ENCODE measurements around the gene VAT1.
A peak's percentile ranks its signal among the peaks of the same experiment; 100 is the strongest.
"Not testable (repeated sequence)": the region's sequence is repeated elsewhere in the genome, so short reads cannot be mapped to it uniquely, and the experiment has no call there.

Gene VAT1

GRCh38 chr17:43006639-43007551 is 15.3 kb downstream of the VAT1 start, which contains the start of gene IFI35:
TSS of gene IFI35 (plus strand) at chr17:43006784. CDS start at chr17:43006948, 164 bp downstream.
- peak; percentile 83 for DNase-seq
- in situ Hi-C loops (cut with HindIII; ENCODE audit: low pct_ligation_motif_present, low sequenced_read_pairs) = no loop called here
- Histone ChIP-seq H3K4me3 (ENCODE audit: low read depth, low read length) (peak within 1 kb of the TSS; percentile 69), H3K36me3 (replicated peaks) (peaks cover 23% of the 10 kb centered on the region), H3K27ac (peak within 1 kb of the TSS; percentile 81), H3K27me3 (replicated peaks) (no peaks in the 10 kb centered on the region)
- TF ChIP-seq, protein P1, sequence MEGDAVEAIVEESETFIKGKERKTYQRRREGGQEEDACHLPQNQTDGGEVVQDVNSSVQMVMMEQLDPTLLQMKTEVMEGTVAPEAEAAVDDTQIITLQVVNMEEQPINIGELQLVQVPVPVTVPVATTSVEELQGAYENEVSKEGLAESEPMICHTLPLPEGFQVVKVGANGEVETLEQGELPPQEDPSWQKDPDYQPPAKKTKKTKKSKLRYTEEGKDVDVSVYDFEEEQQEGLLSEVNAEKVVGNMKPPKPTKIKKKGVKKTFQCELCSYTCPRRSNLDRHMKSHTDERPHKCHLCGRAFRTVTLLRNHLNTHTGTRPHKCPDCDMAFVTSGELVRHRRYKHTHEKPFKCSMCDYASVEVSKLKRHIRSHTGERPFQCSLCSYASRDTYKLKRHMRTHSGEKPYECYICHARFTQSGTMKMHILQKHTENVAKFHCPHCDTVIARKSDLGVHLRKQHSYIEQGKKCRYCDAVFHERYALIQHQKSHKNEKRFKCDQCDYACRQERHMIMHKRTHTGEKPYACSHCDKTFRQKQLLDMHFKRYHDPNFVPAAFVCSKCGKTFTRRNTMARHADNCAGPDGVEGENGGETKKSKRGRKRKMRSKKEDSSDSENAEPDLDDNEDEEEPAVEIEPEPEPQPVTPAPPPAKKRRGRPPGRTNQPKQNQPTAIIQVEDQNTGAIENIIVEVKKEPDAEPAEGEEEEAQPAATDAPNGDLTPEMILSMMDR (IDR thresholded peaks at IDR 0.05; ENCODE audit: low read depth, low read length, missing control alignments) = peak; percentile 44

DNA sequence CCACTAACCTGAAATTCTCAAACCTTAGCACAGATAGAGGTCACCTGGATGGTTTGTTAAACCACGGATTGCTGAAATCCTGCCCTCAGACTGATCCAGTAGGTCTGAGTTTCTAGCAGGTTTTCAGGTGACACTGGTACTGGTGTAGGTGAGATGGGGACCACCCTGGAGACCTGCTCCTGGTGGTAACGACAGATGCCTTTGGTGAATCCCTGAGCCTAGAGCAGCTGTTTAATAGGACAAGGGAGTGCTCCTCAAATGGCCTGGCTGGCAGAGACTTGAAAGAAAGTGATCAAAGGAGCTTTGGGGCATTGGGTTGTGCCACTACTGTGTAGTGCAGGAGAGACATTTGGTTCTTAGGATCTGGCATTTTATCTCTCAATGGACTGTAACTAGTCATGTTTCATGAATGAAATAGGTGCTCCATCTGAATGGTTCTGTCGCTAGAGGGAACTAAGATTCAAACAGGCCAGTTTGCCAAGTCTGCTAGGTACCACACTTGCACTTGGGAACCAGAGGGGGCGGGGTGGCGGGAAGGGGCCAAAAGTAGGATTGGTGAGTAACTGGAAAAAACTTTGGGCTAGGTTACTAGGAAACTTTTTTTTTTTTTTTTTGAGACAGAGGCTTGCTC is 18.5 kb downstream of the VAT1 start:
- in situ Hi-C loops (cut with HindIII; ENCODE audit: low pct_ligation_motif_present, low sequenced_read_pairs) = no loop called here
- Histone ChIP-seq H3K36me3 (replicated peaks) (peaks cover 47% of the 10 kb centered on the region), H3K4me3 (ENCODE audit: low read depth, low read length) (no peak overlapping the region), H3K27me3 (replicated peaks) (no peaks in the 10 kb centered on the region), H3K27ac (no peak overlapping the region)
- TF ChIP-seq, protein P1 (IDR thresholded peaks at IDR 0.05; ENCODE audit: low read depth, low read length, missing control alignments) = no peak
- DNase-seq = no peak

GRCh38 chr17:43000894-43001293 is 21.3 kb downstream of the VAT1 start:
- in situ Hi-C loops (cut with HindIII; ENCODE audit: low pct_ligation_motif_present, low sequenced_read_pairs); H3K27me3 ChIP-seq (replicated peaks); H3K27ac ChIP-seq; H3K4me3 ChIP-seq (ENCODE audit: low read depth, low read length); DNase-seq: not testable (repeated sequence)
- peaks cover 47% of the 10 kb centered on the region for H3K36me3 ChIP-seq (replicated peaks)

DNA sequence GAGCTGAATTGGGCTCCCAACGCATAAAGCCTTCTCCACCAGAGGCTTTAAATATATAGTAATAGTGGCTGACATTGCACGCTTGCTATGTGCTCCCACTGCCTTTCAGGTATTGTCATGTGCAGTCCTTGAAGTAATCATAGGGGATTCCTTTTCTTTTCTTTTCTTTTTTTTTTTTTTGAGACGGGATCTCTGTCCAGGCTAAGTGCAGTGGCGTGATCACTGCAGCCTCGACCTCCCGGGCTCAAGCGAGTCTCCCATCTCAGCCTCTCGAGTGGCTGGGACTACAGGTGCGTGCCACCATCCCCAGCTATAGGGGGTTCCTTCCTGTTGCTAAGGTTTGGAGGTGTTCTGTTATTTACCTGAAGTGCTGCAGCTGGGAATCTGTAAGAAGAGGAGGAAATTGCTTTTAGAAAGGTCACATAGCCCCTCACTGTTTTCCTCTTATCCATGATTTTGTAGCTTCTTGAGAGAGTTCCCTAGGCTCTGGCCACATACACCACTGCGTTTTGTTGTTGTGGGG is 23.1 kb downstream of the VAT1 start:
- H3K27ac ChIP-seq = peak overlapping the region; percentile 88
- H3K36me3 ChIP-seq (replicated peaks) = peaks cover 41% of the 10 kb centered on the region
- no peaks in the 10 kb centered on the region for H3K27me3 ChIP-seq (replicated peaks)
- H3K4me3 ChIP-seq (ENCODE audit: low read depth, low read length) = peak overlapping the region; percentile 98
- in situ Hi-C loops (cut with HindIII; ENCODE audit: low pct_ligation_motif_present, low sequenced_read_pairs) = no loop called here
- TF ChIP-seq, protein P1 (IDR thresholded peaks at IDR 0.05; ENCODE audit: low read depth, low read length, missing control alignments) = no peak
- no peak for DNase-seq

DNA sequence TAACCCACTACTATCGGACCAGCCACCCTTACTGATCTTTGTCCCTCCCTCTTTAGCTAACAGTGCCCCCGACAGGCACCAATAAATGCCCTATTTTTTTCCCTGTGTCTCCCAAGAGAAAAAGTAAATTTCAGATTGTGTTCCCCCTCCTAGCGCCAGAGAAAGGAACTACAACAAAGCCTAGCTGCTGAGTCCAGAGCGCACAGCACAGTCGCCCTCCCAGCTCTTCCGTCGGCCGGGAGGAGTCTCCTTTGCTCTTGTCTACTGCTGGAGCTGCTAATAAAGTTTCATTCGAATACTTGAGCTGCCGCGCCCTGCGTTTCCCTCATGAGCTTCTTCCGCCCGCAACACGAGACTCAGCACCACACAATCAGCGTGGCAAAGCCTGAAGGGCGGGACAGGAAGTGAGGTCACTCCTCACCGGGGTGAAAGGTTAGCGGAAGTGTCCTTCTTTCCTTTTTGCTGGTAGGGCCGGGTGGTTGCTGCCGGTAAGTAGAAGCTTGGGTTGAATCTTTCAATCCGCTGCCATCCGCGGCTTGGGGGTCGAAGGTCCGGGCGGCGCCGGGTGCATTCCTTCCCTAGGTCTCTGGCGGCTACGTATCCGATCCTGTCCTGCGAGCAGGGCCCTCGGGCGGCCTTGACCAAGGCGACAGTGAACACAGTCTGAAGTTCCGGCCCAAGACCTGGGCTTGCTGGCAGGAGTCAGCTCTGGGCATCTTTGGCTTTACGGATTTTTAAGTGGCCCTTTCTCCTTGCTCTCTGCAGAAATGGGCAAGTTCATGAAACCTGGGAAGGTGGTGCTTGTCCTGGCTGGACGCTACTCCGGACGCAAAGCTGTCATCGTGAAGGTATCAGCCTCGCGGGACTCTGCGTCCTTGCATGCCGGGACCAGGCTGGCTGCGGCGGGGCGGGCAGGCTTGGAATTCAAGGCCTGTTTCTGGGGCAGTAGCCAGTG is 23.9 kb downstream of the VAT1 start, which contains the start of gene RPL27:
RPL27 (plus strand) TSS at position 436 of the 955 bp plus-strand sequence; CDS start at position 768, 332 bp downstream.
- peak within 1 kb of the TSS; percentile 98 for H3K4me3 ChIP-seq (ENCODE audit: low read depth, low read length)
- H3K27me3 ChIP-seq (replicated peaks) = no peaks in the 10 kb centered on the region
- in situ Hi-C loops (cut with HindIII; ENCODE audit: low pct_ligation_motif_present, low sequenced_read_pairs) = no loop called here
- DNase-seq = peak; percentile 100
- TF ChIP-seq, protein P1 (IDR thresholded peaks at IDR 0.05; ENCODE audit: low read depth, low read length, missing control alignments) = peak; percentile 86
- H3K36me3 ChIP-seq (replicated peaks) = peaks cover 39% of the 10 kb centered on the region
- H3K27ac ChIP-seq = peak within 1 kb of the TSS; percentile 88
